Measurements from ENCODE around the gene FGD4.

Gene FGD4

DNA sequence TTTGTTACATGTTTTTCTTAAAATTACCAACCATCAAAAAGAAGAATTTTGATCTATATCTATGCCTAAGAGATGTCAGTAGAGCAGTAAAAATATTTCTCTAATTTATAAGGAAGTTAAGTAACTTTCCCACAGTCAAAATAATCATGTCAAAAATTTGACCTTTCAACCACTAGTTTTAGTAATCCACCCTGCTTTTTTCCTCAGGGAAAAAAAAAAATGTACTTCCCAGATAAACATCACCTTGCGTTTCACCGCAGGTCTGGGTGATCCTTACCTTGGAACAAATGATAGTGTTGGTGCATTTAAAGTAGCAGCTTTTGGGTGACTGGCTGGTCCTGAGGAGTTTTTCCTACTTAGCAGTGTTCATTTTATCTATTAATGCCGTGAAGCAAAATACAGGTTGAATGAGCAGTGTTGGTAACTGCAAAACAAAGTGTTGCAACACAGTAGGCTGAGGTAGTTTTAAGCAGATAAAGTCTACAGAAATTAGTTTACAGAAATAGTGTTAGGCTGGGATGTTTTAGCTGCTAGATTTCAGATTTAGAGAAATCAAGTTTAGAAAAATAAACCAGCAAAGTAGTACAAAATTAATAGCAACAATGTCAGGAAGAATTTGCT lies 142.5 kb downstream of the FGD4 start:
- Histone ChIP-seq H3K27me3 (ENCODE audit: control insufficient read depth, insufficient read depth, low read length) (no peaks in the 10 kb centered on the region), H3K4me3 (ENCODE audit: low read depth, low read length) (peak overlapping the region; percentile 25), H3K36me3 (ENCODE audit: control insufficient read depth, insufficient read depth, low read length) (no peaks in the 10 kb centered on the region), H3K79me2 (peaks cover 18% of the 10 kb centered on the region), H3K27ac (peak overlapping the region; percentile 71), H3K4me2 (ENCODE audit: low read length) (peak overlapping the region; percentile 58), H3K4me1 (peaks cover 41% of the 10 kb centered on the region), H3K9me3 (ENCODE audit: control insufficient read depth, low read length) (no peaks in the 10 kb centered on the region), H2AFZ (peak overlapping the region; percentile 13), H3K9ac (no peak overlapping the region)
- TF ChIP-seq, protein P1, sequence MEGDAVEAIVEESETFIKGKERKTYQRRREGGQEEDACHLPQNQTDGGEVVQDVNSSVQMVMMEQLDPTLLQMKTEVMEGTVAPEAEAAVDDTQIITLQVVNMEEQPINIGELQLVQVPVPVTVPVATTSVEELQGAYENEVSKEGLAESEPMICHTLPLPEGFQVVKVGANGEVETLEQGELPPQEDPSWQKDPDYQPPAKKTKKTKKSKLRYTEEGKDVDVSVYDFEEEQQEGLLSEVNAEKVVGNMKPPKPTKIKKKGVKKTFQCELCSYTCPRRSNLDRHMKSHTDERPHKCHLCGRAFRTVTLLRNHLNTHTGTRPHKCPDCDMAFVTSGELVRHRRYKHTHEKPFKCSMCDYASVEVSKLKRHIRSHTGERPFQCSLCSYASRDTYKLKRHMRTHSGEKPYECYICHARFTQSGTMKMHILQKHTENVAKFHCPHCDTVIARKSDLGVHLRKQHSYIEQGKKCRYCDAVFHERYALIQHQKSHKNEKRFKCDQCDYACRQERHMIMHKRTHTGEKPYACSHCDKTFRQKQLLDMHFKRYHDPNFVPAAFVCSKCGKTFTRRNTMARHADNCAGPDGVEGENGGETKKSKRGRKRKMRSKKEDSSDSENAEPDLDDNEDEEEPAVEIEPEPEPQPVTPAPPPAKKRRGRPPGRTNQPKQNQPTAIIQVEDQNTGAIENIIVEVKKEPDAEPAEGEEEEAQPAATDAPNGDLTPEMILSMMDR (IDR thresholded peaks at IDR 0.05), result no peak

DNA sequence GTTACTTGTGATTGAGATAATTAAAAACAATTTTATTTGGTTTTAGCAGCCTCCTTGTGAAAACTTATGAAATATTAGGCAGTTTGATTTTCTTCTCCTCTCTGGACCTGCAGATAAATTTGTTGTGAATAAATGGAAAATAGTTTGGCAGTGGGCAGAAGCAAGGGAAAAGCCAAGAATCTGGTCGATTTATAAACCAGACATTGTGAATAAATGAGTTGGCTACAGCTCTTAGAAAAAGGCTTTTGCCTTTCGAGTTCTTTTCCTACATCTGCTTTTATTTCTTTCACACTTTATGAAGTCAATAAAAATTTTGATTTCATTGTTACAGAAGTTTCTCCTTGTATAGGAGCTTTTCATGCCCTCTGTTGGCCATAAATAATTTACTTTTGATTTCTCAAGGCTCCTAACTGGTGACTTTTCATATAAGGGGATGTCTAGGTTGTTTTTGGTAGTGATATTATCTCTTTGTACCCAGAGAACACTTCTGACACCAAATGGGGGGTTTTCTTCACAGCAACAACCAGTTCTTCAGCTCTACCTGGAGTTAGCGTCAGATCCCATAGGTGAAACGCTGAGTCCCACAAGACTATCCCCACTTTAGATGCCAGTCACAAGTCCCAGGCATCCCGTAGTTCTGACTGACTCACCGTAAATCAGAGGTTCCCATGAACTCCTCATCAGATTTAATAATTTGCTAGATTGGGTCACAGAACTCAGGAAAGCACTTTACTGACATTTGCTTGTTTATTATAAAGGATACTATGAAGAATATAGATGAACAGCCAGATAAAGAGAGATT lies 143.3 kb downstream of the FGD4 start:
- Histone ChIP-seq H3K9me3 (ENCODE audit: control insufficient read depth, low read length) (no peaks in the 10 kb centered on the region), H3K27me3 (ENCODE audit: control insufficient read depth, insufficient read depth, low read length) (no peaks in the 10 kb centered on the region), H2AFZ (no peak overlapping the region), H3K4me2 (ENCODE audit: low read length) (peak overlapping the region; percentile 58), H3K9ac (no peak overlapping the region), H3K4me3 (ENCODE audit: low read depth, low read length) (peak overlapping the region; percentile 25), H3K79me2 (peaks cover 20% of the 10 kb centered on the region), H3K27ac (peak overlapping the region; percentile 71), H3K4me1 (peaks cover 44% of the 10 kb centered on the region), H3K36me3 (ENCODE audit: control insufficient read depth, insufficient read depth, low read length) (no peaks in the 10 kb centered on the region)
- TF ChIP-seq, protein P1 (IDR thresholded peaks at IDR 0.05), result no peak

DNA sequence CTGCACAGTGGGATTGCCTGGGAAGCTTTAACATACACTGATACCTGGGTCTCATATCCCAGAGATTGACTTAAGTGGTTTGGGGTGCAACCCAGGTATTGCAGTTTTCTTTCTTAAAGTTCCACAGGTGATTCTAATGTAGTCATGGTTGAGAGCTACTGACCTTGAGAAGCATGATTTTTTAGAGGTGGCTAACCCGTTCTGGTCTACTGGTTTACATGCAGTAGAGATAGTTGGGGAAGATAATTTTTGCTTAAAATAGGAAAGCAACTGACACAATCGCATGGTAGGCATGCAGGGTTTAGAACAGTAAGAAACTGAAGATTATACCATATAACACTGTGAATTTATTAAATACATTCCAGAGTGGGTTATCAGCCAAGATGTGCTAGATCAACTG lies 145.5 kb downstream of the FGD4 start:
- peaks cover 61% of the 10 kb centered on the region for H3K4me1 ChIP-seq
- no peaks in the 10 kb centered on the region for H3K36me3 ChIP-seq (ENCODE audit: control insufficient read depth, insufficient read depth, low read length)
- H3K27ac ChIP-seq, result peak overlapping the region; percentile 58
- peak overlapping the region; percentile 3 for H3K4me3 ChIP-seq (ENCODE audit: low read depth, low read length)
- no peak overlapping the region for H2AFZ ChIP-seq
- H3K9ac ChIP-seq, result no peak overlapping the region
- H3K27me3 ChIP-seq (ENCODE audit: control insufficient read depth, insufficient read depth, low read length), result no peaks in the 10 kb centered on the region
- H3K4me2 ChIP-seq (ENCODE audit: low read length), result peak overlapping the region; percentile 46
- TF ChIP-seq, protein P1 (IDR thresholded peaks at IDR 0.05), result no peak
- H3K79me2 ChIP-seq, result peaks cover 29% of the 10 kb centered on the region
- H3K9me3 ChIP-seq (ENCODE audit: control insufficient read depth, low read length), result no peaks in the 10 kb centered on the region

DNA sequence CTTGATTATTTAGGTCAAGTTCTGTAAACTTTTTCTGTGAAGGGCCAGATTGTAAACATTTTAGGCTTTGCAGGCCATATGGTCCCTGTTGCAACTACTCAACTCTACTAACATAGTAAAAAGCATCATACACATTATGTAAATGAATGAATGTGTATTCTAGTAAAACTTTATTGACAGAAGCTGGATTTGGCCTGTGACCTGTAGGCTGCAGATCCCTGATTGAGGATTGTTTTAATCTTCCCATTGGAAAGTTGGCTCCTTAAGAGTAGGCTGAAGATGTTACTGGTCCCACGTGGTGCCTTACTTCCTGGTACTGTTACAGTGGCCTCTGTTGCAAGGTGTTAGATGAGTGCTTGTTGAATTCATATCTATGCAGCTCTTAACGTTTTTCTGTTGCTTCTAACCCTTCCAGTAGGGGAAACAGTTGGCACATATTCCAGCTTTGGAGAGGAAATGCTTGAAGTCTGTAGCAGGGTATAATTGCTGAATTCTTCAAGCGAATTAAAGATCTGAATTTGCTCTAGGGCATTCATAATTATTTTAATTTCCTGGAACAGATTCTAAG lies 146.1 kb downstream of the FGD4 start:
- H3K79me2 ChIP-seq, result peaks cover 24% of the 10 kb centered on the region
- H3K4me2 ChIP-seq (ENCODE audit: low read length), result peak overlapping the region; percentile 46
- H3K9me3 ChIP-seq (ENCODE audit: control insufficient read depth, low read length), result no peaks in the 10 kb centered on the region
- H3K27me3 ChIP-seq (ENCODE audit: control insufficient read depth, insufficient read depth, low read length), result no peaks in the 10 kb centered on the region
- TF ChIP-seq, protein P1 (IDR thresholded peaks at IDR 0.05), result no peak
- peaks cover 61% of the 10 kb centered on the region for H3K4me1 ChIP-seq
- H3K27ac ChIP-seq, result peak overlapping the region; percentile 58
- no peaks in the 10 kb centered on the region for H3K36me3 ChIP-seq (ENCODE audit: control insufficient read depth, insufficient read depth, low read length)
- no peak overlapping the region for H2AFZ ChIP-seq
- H3K4me3 ChIP-seq (ENCODE audit: low read depth, low read length), result peak overlapping the region; percentile 3
- no peak overlapping the region for H3K9ac ChIP-seq

All from parathyroid adenoma (tissue), 2 donors.